ENCODE data around the gene BORCS6.

GRCh38 chr17:8235676-8236075 is 45.7 kb upstream of the BORCS6 start:
- TF ChIP-seq, protein P1, sequence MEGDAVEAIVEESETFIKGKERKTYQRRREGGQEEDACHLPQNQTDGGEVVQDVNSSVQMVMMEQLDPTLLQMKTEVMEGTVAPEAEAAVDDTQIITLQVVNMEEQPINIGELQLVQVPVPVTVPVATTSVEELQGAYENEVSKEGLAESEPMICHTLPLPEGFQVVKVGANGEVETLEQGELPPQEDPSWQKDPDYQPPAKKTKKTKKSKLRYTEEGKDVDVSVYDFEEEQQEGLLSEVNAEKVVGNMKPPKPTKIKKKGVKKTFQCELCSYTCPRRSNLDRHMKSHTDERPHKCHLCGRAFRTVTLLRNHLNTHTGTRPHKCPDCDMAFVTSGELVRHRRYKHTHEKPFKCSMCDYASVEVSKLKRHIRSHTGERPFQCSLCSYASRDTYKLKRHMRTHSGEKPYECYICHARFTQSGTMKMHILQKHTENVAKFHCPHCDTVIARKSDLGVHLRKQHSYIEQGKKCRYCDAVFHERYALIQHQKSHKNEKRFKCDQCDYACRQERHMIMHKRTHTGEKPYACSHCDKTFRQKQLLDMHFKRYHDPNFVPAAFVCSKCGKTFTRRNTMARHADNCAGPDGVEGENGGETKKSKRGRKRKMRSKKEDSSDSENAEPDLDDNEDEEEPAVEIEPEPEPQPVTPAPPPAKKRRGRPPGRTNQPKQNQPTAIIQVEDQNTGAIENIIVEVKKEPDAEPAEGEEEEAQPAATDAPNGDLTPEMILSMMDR (IDR thresholded peaks at IDR 0.05): no peak
- TF ChIP-seq ZFX (IDR thresholded peaks at IDR 0.05; ENCODE audit: borderline replicate concordance): no peak

Measured in 22Rv1 (cell line).